Measurements from ENCODE around the gene SDHC. TPM values are rescaled to one million over a fixed set of nuclear protein-coding genes. Genes with fewer than 3 reads are reported as not detected.
A peak's percentile ranks its signal among the peaks of the same experiment; 100 is the strongest.

Gene SDHC
- total RNA-seq, 2 experiments from 2014 or later, result 191 to 235 TPM

DNA sequence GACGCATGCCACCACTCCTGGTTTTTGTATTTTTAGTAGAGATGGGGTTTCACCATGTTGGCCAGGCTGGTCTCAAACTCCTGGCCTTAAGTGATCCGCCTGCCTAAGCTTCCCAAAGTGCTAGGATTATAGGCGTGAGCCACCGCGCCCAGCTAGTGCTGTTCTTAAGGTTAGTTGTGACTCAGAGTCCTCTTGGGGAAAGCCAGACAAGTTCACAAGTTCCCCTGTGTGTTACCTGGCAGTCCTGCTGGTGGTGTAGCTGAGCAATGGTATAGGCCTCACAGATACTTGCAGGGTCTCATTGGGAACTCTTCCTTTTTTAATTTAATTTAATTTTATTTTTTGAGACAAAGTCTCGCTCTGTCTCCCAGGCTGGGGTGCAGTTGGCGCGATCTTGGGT lies 42.9 kb downstream of the SDHC start:
- Mint-ChIP-seq H3K27me3 (no peaks in the 10 kb centered on the region), H3K4me3 (no peak overlapping the region), H3K9me3 (ENCODE audit: low read depth) (no peaks in the 10 kb centered on the region), H3K4me1 (peaks cover 5% of the 10 kb centered on the region), H3K27ac (no peak overlapping the region), H3K36me3 (ENCODE audit: low read depth) (peaks cover 19% of the 10 kb centered on the region)
- DNase-seq (peak; percentile 9), ATAC-seq (no peak)
- POLR2A ChIA-PET, result no interaction called here
- intact Hi-C loops (cut with DNase I, micrococcal nuclease), result no loop called here
- CTCF ChIA-PET, result no interaction called here

DNA sequence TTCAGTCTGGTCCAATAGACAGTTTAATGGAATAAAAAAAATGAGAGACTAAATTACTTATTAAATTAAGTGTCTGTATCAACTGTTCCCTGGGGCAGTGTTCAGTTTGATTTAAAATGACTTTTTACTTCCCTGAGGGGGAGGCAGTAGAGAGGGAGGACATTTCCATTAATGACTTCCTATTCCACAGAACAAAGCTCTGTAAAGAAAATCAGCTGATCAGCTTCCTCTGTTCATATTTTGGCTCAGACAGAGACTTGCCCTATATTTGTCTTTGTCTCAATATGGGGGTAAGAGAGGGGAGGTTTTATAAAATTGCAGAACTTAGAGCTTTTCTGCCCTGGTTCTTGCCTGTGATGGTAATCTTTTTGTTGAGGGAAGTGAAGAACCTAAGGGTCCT lies 45.1 kb downstream of the SDHC start:
- peaks cover 13% of the 10 kb centered on the region for H3K4me1 Mint-ChIP-seq
- DNase-seq (no peak), ATAC-seq (no peak)
- ChIA-PET POLR2A (no interaction called here), CTCF (no interaction called here)
- H3K9me3 Mint-ChIP-seq (ENCODE audit: low read depth), result no peaks in the 10 kb centered on the region
- intact Hi-C loops (cut with DNase I, micrococcal nuclease), result no loop called here
- H3K4me3 Mint-ChIP-seq, result no peak overlapping the region
- peaks cover 21% of the 10 kb centered on the region for H3K36me3 Mint-ChIP-seq (ENCODE audit: low read depth)
- H3K27ac Mint-ChIP-seq, result no peak overlapping the region
- no peaks in the 10 kb centered on the region for H3K27me3 Mint-ChIP-seq

DNA sequence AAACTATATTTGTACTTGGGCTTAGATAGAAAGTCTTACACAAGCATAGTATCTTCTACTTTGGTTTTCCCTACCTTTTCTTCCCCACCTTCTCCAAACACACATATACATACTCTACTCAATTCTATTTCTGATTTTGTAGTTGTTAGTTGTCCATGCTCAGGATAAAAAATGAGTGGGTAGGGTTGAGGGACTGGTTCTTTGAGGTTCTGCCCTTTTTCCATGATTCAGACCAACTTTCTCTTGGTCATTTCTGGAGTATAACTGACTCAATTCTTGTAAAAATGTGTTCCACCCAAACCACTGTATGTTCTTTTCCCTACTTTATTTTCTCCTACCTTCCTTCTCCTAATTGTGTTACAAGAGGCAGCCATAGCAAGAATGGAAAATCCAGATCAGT lies 50.2 kb downstream of the SDHC start:
- no peaks in the 10 kb centered on the region for H3K9me3 Mint-ChIP-seq (ENCODE audit: low read depth)
- intact Hi-C loops (cut with DNase I, micrococcal nuclease), result loop anchor here (5.0 to 10.0 kb wide), 2 partner anchors 50 to 372 kb away; partner anchors contain the start of gene SDHC (in 1 of the 2)
- no peaks in the 10 kb centered on the region for H3K27me3 Mint-ChIP-seq
- no peak overlapping the region for H3K4me3 Mint-ChIP-seq
- POLR2A ChIA-PET, result no interaction called here
- H3K4me1 Mint-ChIP-seq, result peaks cover 21% of the 10 kb centered on the region
- CTCF ChIA-PET, result interaction anchor here (1.3 kb wide), 1 partner anchor 18 kb away, joined by 6 read pairs; no protein-coding TSS in a partner anchor
- DNase-seq (no peak), ATAC-seq (no peak)
- H3K27ac Mint-ChIP-seq, result peak overlapping the region; percentile 26
- peaks cover 23% of the 10 kb centered on the region for H3K36me3 Mint-ChIP-seq (ENCODE audit: low read depth)

DNA sequence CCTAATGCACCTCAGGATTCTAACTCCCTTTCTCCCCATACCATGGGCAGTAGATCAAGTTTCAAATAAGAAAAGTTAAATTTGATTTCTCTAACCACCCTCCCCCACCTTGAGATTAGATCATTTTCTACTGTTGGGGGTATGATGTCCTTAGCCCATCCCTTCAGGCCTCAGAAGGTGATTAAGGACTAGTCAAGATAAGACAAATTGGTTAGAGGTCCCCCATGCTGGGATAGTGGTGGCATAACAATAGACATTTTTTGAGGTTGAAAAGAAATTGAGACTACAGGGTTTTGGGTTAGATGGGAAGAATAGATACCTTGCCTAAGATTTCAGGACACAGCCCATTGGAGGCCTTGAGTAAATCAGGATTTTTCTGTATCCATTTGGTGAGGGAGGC lies 51.0 kb downstream of the SDHC start:
- Mint-ChIP-seq H3K4me1 (peaks cover 19% of the 10 kb centered on the region), H3K9me3 (ENCODE audit: low read depth) (no peaks in the 10 kb centered on the region), H3K27me3 (no peaks in the 10 kb centered on the region), H3K36me3 (ENCODE audit: low read depth) (peaks cover 20% of the 10 kb centered on the region), H3K27ac (peak overlapping the region; percentile 23), H3K4me3 (no peak overlapping the region)
- POLR2A ChIA-PET, result no interaction called here
- DNase-seq (no peak), ATAC-seq (no peak)
- intact Hi-C loops (cut with DNase I, micrococcal nuclease), result loop anchor here in 1 of 2 experiments (10.0 kb wide), 1 partner anchor 50 kb away; the partner anchor contains the start of gene SDHC
- CTCF ChIA-PET, result no interaction called here

DNA sequence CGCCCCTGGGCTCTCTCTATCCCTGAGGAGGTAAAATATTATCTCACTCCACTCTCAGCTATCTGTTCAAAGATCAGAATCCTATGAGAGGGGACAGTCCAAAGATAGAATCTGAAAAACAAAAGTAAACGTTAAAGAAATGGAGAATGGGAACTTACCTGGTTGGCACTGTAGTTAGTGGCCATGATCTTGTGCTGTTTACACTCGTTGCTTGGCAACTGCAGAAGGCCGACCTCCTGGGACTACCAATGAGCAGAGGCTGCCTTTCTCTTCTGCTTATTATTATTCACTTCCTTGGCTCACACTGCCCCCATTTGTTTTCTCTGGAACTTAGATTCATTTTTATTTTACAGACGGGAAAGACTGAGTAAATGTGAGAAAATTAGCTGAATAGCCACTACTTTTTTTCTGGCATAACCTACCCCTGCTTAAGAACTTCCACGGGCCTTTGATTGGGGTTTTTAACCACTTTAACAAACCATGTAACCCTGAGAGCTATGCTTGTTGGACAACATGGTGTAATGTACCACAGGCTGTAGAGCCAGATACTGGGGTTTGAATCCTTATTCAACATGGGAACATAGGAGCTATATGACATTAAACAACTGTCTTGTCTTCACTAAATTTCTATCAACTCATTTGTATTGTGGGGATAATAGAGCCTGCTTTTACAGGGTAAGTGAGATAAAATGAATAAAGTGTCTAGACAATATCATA lies 53.7 kb downstream of the SDHC start, which contains the start of gene CFAP126:
CFAP126 (minus strand) TSS at position 193 of the 717 bp plus-strand sequence; CDS start at position 185, 8 bp downstream.
- ChIA-PET POLR2A (interaction anchor here (1.0 kb wide), 1 partner anchor 275 kb away, joined by 6 read pairs; no protein-coding TSS in a partner anchor), CTCF (interaction anchor here (0.7 to 3.7 kb wide), 7 partner anchors 15 to 163 kb away, joined by 3 to 23 read pairs (median 4); partner anchors contain the start of gene TOMM40L)
- intact Hi-C loops (cut with DNase I, micrococcal nuclease), result loop anchor here in 1 of 2 experiments (10.0 kb wide), 1 partner anchor 53 kb away; the partner anchor contains the start of gene SDHC
- DNase-seq (peak; percentile 60), ATAC-seq (peak; percentile 99)
- Mint-ChIP-seq H3K4me3 (no peak within 1 kb of the TSS), H3K27ac (peak within 1 kb of the TSS; percentile 17), H3K4me1 (peaks cover 19% of the 10 kb centered on the region), H3K9me3 (ENCODE audit: low read depth) (no peaks in the 10 kb centered on the region), H3K27me3 (no peaks in the 10 kb centered on the region), H3K36me3 (ENCODE audit: low read depth) (peaks cover 17% of the 10 kb centered on the region)

DNA sequence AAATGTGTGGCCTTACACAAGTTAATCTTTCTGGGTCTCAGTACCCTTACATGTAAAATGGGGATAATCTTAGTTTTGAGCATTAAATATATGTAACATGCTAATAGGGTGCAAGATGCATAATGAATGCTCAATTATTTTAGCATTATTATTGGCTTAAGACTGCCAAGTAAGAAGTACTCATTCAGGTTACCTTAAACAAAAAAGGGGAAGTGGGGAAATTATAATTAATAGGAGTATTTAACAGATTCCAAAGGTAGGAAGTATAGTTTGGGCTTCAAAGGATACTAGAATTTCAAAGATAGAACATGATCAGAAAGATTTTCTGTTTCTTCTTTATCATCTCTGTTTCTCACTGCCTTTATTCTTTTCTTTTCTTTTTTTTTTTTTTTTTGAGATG lies 59.3 kb downstream of the SDHC start:
- ATAC-seq (no peak), DNase-seq (no peak)
- Mint-ChIP-seq H3K9me3 (ENCODE audit: low read depth) (no peaks in the 10 kb centered on the region), H3K27ac (no peak overlapping the region), H3K36me3 (ENCODE audit: low read depth) (no peaks in the 10 kb centered on the region), H3K4me1 (no peaks in the 10 kb centered on the region), H3K4me3 (no peak overlapping the region), H3K27me3 (no peaks in the 10 kb centered on the region)
- intact Hi-C loops (cut with DNase I, micrococcal nuclease), result loop anchor here in 1 of 2 experiments (5.0 kb wide), 1 partner anchor 41 kb away; no protein-coding TSS in a partner anchor
- POLR2A ChIA-PET, result no interaction called here
- CTCF ChIA-PET, result interaction anchor here (0.6 kb wide), 1 partner anchor 82 kb away, joined by 3 read pairs; no protein-coding TSS in a partner anchor

DNA sequence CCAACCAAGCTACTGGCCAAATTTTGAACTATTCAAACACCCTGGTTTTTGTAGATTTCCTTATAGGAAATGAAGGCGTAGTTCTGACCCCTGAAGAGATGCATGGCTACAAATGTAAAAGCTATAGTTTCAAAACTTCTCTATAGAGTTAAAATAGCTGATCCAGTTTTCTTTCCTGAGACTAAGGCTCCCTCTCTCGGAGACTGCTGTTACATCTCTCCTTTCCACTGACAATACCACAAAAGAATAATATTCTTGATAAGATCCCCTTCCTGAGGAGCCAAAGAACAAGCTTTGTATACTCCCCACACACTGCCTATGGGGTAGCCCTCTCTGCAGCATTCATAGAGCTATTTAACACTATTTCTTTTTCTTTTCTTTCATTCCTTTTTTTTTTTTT lies 60.2 kb downstream of the SDHC start:
- no peak overlapping the region for H3K27ac Mint-ChIP-seq
- no peaks in the 10 kb centered on the region for H3K9me3 Mint-ChIP-seq (ENCODE audit: low read depth)
- H3K4me1 Mint-ChIP-seq, result no peaks in the 10 kb centered on the region
- intact Hi-C loops (cut with DNase I, micrococcal nuclease), result loop anchor here in 1 of 2 experiments (5.0 kb wide), 1 partner anchor 42 kb away; no protein-coding TSS in a partner anchor
- no peaks in the 10 kb centered on the region for H3K27me3 Mint-ChIP-seq
- POLR2A ChIA-PET, result no interaction called here
- ATAC-seq, result no peak
- no peaks in the 10 kb centered on the region for H3K36me3 Mint-ChIP-seq (ENCODE audit: low read depth)
- CTCF ChIA-PET, result interaction anchor here (0.7 to 1.2 kb wide), 8 partner anchors 8 to 168 kb away, joined by 3 to 6 read pairs (median 4); partner anchors contain the start of gene TOMM40L
- no peak for DNase-seq
- no peak overlapping the region for H3K4me3 Mint-ChIP-seq

DNA sequence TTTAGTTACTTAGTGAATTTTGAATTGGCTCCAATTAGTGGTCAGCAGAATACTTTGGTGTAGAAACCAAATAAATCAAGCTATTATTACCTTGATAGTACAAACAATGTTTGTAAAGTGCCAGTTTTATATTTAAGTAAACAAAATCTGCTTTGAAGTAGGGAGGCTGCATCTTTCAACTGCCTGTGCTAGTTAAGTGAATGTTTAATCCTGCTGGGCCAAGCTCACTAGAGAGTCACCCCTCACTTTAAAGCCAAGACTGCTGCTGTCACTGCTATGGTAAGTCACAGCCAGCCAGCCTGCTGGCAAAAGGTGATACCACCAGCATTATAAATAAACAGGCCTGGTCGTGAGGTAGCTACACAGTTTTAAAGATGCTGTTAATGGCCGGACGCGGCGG lies 63.8 kb downstream of the SDHC start:
- Mint-ChIP-seq H3K4me1 (peaks cover 3% of the 10 kb centered on the region), H3K9me3 (ENCODE audit: low read depth) (no peaks in the 10 kb centered on the region), H3K27me3 (no peaks in the 10 kb centered on the region), H3K36me3 (ENCODE audit: low read depth) (no peaks in the 10 kb centered on the region), H3K4me3 (no peak overlapping the region), H3K27ac (no peak overlapping the region)
- ChIA-PET CTCF (interaction anchor here (0.9 to 1.5 kb wide), 3 partner anchors 91 to 153 kb away, joined by 3 to 4 read pairs (median 3); partner anchors contain the start of gene TOMM40L), POLR2A (no interaction called here)
- intact Hi-C loops (cut with DNase I, micrococcal nuclease), result no loop called here
- no peak for ATAC-seq
- DNase-seq, result no peak

DNA sequence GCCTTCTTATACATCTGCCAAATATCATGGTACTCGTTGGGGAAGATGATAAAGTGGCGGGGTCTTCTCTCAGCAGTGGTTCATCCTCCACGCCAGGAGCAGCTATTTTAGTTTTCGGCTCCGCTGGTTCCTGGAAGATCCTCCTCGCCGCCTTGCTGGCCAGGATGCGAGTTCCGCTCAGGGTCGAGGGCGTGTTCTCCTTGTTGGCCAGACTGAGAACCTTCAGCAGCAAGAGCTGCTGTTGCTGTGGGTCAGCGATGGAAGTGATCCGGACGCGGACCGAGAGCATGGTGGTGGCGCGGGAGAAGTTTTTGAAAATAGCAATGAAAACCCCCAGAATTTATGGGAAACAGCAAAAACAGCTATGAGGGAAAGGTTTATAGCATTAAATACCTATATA lies 64.9 kb downstream of the SDHC start:
- Mint-ChIP-seq H3K9me3 (ENCODE audit: low read depth) (no peaks in the 10 kb centered on the region), H3K4me3 (no peak overlapping the region), H3K36me3 (ENCODE audit: low read depth) (no peaks in the 10 kb centered on the region), H3K4me1 (peaks cover 3% of the 10 kb centered on the region), H3K27ac (no peak overlapping the region), H3K27me3 (no peaks in the 10 kb centered on the region)
- ATAC-seq (no peak), DNase-seq (no peak)
- CTCF ChIA-PET, result interaction anchor here (0.6 to 9.4 kb wide), 3 partner anchors 116 to 549 kb away, joined by 3 to 108 read pairs (median 3); partner anchors contain the start of genes APOA2 and TOMM40L
- POLR2A ChIA-PET, result no interaction called here
- intact Hi-C loops (cut with DNase I, micrococcal nuclease), result no loop called here

DNA sequence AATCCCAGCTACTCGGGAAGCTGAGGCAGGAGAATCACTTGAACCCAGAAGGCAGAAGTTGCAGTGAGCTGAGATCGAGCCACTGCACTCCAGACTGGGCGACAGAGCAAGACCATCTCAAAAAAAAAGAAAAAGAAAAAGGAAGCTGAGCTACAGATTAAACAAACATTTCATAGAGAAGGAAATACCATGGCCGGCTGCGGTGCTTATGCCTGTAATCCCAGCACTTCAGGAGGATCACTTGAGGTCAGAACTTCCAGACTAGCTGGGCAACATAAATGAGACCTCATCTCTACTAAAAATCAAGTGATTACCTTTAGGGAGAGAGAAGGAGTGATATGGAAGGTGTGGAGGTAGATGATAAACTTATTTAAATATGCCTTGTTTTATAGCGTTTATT lies 67.5 kb downstream of the SDHC start:
- ATAC-seq (no peak), DNase-seq (no peak)
- CTCF ChIA-PET, result interaction anchor here (0.6 to 9.4 kb wide), 41 partner anchors 7 to 428 kb away, joined by 3 to 108 read pairs (median 5); partner anchors contain the start of genes APOA2, CFAP126, PPOX and SDHC
- intact Hi-C loops (cut with DNase I, micrococcal nuclease), result loop anchor here (1.0 to 5.0 kb wide), 4 partner anchors 75 to 389 kb away; no protein-coding TSS in a partner anchor
- POLR2A ChIA-PET, result interaction anchor here (0.7 kb wide), 1 partner anchor 216 kb away, joined by 3 read pairs; the partner anchor contains the start of gene PPOX
- Mint-ChIP-seq H3K4me3 (no peak overlapping the region), H3K27me3 (no peaks in the 10 kb centered on the region), H3K27ac (no peak overlapping the region), H3K9me3 (ENCODE audit: low read depth) (no peaks in the 10 kb centered on the region), H3K36me3 (ENCODE audit: low read depth) (peaks cover 2% of the 10 kb centered on the region), H3K4me1 (peaks cover 10% of the 10 kb centered on the region)

DNA sequence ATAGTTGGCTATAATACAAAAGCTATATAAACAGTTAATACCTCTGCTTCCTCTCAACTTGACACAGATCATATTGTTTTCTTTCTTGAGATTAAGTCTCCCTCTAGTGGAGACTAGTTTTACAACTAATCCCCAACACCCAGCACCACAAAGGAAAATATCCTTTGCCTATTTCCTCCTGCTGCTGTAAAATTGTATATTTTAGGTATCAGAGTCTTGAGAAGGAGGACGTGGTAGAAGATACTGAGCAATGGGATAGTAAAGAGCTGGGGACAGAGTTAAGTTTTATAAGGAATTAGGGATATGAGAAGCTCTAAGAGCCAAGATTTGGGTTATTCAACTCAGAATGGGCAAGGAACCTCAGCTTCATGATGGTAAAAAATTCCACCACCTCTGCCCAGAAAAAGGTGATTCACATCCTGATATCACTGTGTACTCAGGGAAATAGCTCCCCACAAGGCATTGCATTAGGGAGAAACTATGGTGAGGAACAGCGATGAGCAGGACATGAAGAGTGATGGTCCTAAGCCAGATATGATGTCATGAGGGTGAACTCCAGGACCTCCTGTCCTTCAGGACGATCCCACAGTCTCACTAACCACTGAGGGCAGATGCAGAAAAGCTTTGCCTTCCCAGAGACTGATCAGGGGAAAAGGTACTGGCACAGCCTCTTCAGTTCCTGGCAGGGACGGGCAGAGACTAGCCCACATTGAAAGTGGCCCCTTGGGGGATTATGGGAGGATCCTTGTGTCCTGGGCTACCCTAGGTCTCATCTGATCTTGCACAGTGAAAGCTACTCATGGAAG lies 68.2 kb downstream of the SDHC start:
- ATAC-seq (peak; percentile 79), DNase-seq (no peak)
- H3K27me3 Mint-ChIP-seq, result no peaks in the 10 kb centered on the region
- ChIA-PET CTCF (interaction anchor here (0.6 to 9.4 kb wide), 46 partner anchors 8 to 500 kb away, joined by 3 to 108 read pairs (median 4); partner anchors contain the start of genes APOA2, CFAP126, NDUFS2 and PPOX), POLR2A (interaction anchor here (0.7 kb wide), 1 partner anchor 216 kb away, joined by 3 read pairs; the partner anchor contains the start of gene PPOX)
- intact Hi-C loops (cut with DNase I, micrococcal nuclease), result loop anchor here (1.0 to 5.0 kb wide), 4 partner anchors 76 to 390 kb away; no protein-coding TSS in a partner anchor
- peaks cover 17% of the 10 kb centered on the region for H3K4me1 Mint-ChIP-seq
- no peaks in the 10 kb centered on the region for H3K9me3 Mint-ChIP-seq (ENCODE audit: low read depth)
- H3K36me3 Mint-ChIP-seq (ENCODE audit: low read depth), result peaks cover 2% of the 10 kb centered on the region
- H3K4me3 Mint-ChIP-seq, result no peak overlapping the region
- H3K27ac Mint-ChIP-seq, result peak overlapping the region; percentile 66
